ENCODE results near the gene LRPAP1. TPM values are rescaled to one million over a fixed set of nuclear protein-coding genes. Genes with fewer than 3 reads are reported as not detected.
"Not testable (repeated sequence)": the region's sequence is repeated elsewhere in the genome, so short reads cannot be mapped to it uniquely, and the experiment has no call there.

LRPAP1 gene, protein sequence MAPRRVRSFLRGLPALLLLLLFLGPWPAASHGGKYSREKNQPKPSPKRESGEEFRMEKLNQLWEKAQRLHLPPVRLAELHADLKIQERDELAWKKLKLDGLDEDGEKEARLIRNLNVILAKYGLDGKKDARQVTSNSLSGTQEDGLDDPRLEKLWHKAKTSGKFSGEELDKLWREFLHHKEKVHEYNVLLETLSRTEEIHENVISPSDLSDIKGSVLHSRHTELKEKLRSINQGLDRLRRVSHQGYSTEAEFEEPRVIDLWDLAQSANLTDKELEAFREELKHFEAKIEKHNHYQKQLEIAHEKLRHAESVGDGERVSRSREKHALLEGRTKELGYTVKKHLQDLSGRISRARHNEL
- 10 to 100 TPM; 58.2 to 61.2 TPM for total RNA-seq

- H3K27me3 Mint-ChIP-seq: no peaks in the 10 kb centered on the region
- no peaks in the 10 kb centered on the region for H3K36me3 Mint-ChIP-seq
- peak within 1 kb of the TSS; percentile 95 for H3K27ac Mint-ChIP-seq
Measured at GRCh38 chr4:3531879-3532750, at the start of gene LRPAP1. LRPAP1 (minus strand) TSS chr4:3532422; CDS start chr4:3532412, 10 bp downstream.

DNA sequence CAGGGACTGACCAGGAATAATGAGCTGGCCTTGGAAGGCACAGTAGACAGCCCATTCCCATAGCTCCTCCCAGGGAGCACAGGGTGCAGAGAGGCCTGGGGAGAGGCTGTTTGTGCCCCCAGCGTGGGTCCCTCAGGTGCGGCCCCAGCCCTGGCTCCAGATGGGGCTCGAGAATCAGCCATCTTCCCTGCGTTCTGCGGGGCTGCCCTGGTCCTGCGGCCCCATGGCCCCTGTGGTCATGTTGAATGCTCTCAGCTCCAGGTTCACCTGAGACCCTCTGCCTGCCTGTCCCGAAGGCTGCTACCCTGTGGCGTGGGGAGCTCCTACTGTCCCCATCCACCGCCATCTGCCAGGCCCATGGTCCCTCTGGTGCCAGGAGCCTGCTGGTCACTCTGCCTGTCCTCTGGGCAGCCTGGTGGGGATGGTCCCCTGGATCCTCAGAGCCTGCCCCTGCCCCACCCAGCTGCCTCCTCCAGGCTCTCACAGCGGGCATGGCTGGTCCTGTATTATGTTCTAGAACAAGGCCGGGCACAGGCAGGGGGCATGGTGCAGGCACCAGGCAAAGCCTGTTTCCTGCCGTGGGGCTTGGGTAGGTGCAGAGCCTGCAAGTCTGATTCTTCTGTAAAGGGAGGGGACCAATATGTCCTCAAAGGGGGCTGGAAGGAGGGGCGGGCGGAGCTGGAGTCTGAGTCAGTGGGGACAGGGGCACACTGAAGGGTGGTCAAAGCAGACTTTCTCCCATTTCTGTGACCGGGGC is 49.3 kb upstream of the LRPAP1 start:
- not testable (repeated sequence) for H3K4me1 Mint-ChIP-seq

More at GRCh38 chr4:3531879-3532750, at the start of gene LRPAP1:
- peak; percentile 87 for DNase-seq
- Mint-ChIP-seq H3K4me3 (peak within 1 kb of the TSS; percentile 99), H3K4me1 (peaks cover 21% of the 10 kb centered on the region), H3K9me3 (no peaks in the 10 kb centered on the region)

DNA sequence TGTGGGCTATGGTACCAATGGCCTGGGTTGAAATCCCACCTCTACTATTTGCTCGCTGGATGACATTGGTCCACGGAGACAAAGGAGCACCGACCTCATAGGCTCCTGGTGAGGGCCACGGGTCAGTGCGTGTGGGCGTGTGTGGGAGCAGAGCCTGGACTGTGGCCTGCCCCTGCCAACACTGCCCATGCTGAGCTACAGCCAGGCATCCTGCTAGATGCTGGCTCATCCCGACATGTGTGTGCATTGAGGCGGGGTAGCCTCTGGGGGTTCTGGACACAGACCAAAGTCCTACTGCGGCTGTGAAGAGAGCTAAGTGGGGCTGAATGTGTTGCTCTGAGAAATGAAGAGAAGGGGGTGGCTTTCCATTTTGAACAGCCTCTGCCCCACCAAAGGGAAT is 48.6 kb upstream of the LRPAP1 start:
- H3K36me3 Mint-ChIP-seq: not testable (repeated sequence)

More for the DNA sequence above, 49.3 kb upstream of the LRPAP1 start:
- H3K9me3 Mint-ChIP-seq, H3K36me3 Mint-ChIP-seq, H3K27ac Mint-ChIP-seq, DNase-seq, H3K27me3 Mint-ChIP-seq, H3K4me3 Mint-ChIP-seq: not testable (repeated sequence)

DNA sequence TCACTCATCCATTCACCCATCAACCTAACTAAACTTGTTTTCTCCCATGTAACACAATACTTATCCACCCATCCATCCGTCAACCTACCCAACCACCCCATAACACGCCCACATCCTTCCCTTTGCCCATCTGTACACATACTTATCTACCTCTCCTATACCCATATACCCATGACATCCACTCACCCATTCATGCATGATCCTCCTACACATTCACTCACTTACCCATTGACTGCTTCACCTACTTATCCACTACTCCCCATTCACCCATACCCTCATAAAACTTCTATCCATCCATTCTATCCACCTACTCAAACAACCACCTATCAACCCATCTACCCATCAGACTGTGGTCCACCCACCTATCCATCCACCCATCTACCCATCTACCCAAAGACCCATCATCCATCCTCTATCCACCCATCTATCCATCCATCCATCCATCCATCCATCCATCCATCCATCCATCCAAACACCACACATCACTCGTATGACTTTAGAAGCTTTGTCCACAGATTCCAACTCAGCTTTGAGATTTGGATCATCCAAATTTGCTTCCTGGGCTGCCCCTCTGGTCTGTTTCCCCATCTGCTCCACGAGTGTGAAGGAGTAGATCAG is 46.4 kb upstream of the LRPAP1 start:
- not testable (repeated sequence) for H3K4me1 Mint-ChIP-seq, H3K36me3 Mint-ChIP-seq, H3K27ac Mint-ChIP-seq, H3K9me3 Mint-ChIP-seq, DNase-seq, H3K27me3 Mint-ChIP-seq, H3K4me3 Mint-ChIP-seq

More for the DNA sequence above, 48.6 kb upstream of the LRPAP1 start:
- not testable (repeated sequence) for DNase-seq, H3K4me3 Mint-ChIP-seq, H3K27ac Mint-ChIP-seq, H3K4me1 Mint-ChIP-seq, H3K9me3 Mint-ChIP-seq, H3K27me3 Mint-ChIP-seq

GRCh38 chr4:3578052-3578451 is 45.8 kb upstream of the LRPAP1 start:
- H3K4me3 Mint-ChIP-seq, H3K27me3 Mint-ChIP-seq, H3K27ac Mint-ChIP-seq, H3K36me3 Mint-ChIP-seq, DNase-seq, H3K4me1 Mint-ChIP-seq, H3K9me3 Mint-ChIP-seq: not testable (repeated sequence)

- DNase-seq, H3K36me3 Mint-ChIP-seq, H3K27ac Mint-ChIP-seq, H3K4me1 Mint-ChIP-seq, H3K4me3 Mint-ChIP-seq, H3K27me3 Mint-ChIP-seq, H3K9me3 Mint-ChIP-seq: not testable (repeated sequence)
Measured at GRCh38 chr4:3577208-3577892, 45.1 kb upstream of the LRPAP1 start.

- DNase-seq, H3K27me3 Mint-ChIP-seq, H3K4me3 Mint-ChIP-seq, H3K9me3 Mint-ChIP-seq, H3K4me1 Mint-ChIP-seq, H3K36me3 Mint-ChIP-seq, H3K27ac Mint-ChIP-seq: not testable (repeated sequence)
Measured at GRCh38 chr4:3576533-3577207, 44.4 kb upstream of the LRPAP1 start.

GRCh38 chr4:3575426-3576369 is 43.5 kb upstream of the LRPAP1 start:
- not testable (repeated sequence) for H3K9me3 Mint-ChIP-seq, H3K27me3 Mint-ChIP-seq, H3K27ac Mint-ChIP-seq, DNase-seq, H3K36me3 Mint-ChIP-seq, H3K4me1 Mint-ChIP-seq, H3K4me3 Mint-ChIP-seq

- not testable (repeated sequence) for H3K27me3 Mint-ChIP-seq, DNase-seq, H3K4me1 Mint-ChIP-seq, H3K4me3 Mint-ChIP-seq, H3K27ac Mint-ChIP-seq, H3K9me3 Mint-ChIP-seq, H3K36me3 Mint-ChIP-seq
Measured at GRCh38 chr4:3574865-3575264, 42.6 kb upstream of the LRPAP1 start.

DNA sequence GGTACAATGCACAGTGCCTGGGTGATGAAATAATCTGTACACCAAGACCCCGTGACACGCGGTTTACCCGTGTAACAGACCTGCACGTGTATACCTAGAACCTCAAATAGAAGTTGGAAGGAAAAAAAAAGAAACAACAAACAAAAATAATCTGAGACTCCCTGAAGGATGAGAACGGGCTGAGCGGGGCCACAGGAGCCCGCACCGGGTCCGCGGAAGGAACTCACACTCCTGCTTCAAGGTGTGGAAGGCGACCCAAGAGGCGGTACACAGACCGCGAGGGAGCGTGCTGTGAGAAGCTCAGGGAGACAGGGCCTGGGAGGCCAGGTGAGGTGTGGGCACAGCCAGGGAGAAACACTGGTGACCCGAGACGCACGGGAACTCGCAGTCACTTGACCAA is 42.1 kb upstream of the LRPAP1 start:
- H3K4me1 Mint-ChIP-seq, H3K27ac Mint-ChIP-seq, DNase-seq, H3K36me3 Mint-ChIP-seq, H3K27me3 Mint-ChIP-seq, H3K4me3 Mint-ChIP-seq, H3K9me3 Mint-ChIP-seq: not testable (repeated sequence)

DNA sequence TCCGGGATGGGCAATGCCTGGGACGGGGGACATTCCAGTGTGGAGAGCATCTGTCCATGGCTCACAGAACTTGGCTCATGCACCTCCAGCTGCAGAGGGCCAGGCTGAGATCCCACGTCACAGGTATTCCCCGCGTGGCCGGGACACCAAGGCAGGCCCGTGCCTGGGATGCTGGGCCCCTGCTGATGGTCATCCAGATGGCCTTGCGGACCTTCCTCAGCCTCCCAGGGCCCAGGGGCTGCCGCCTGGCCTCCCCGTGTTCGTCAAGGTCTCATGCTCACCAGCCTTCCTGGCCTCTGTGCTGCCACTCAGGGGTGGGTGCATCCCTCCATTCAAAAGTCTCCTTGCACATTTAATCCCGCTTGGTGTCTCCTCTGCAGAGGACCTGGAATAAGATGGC is 40.9 kb upstream of the LRPAP1 start:
- Mint-ChIP-seq H3K4me3 (no peak overlapping the region), H3K36me3 (no peaks in the 10 kb centered on the region), H3K27me3 (no peaks in the 10 kb centered on the region), H3K9me3 (no peaks in the 10 kb centered on the region), H3K4me1 (no peaks in the 10 kb centered on the region), H3K27ac (no peak overlapping the region)
- DNase-seq: no peak

GRCh38 chr4:3572363-3572762 is 40.1 kb upstream of the LRPAP1 start:
- Mint-ChIP-seq H3K36me3 (no peaks in the 10 kb centered on the region), H3K4me1 (no peaks in the 10 kb centered on the region), H3K27me3 (no peaks in the 10 kb centered on the region), H3K4me3 (no peak overlapping the region), H3K9me3 (no peaks in the 10 kb centered on the region), H3K27ac (no peak overlapping the region)
- no peak for DNase-seq

GRCh38 chr4:3571921-3572320 is 39.7 kb upstream of the LRPAP1 start:
- H3K27me3 Mint-ChIP-seq: no peaks in the 10 kb centered on the region
- H3K4me1 Mint-ChIP-seq: no peaks in the 10 kb centered on the region
- H3K36me3 Mint-ChIP-seq: no peaks in the 10 kb centered on the region
- DNase-seq: no peak
- no peaks in the 10 kb centered on the region for H3K9me3 Mint-ChIP-seq
- H3K4me3 Mint-ChIP-seq: no peak overlapping the region
- H3K27ac Mint-ChIP-seq: no peak overlapping the region
